Cortex of kidney (tissue), 1 donor: ENCODE data around the gene MICAL3.

Source experiments
- DNase-seq: peaks from one replicate; lab custom pipeline; 2025; lab: John Stamatoyannopoulos, UW

The MICAL3 gene

DNA sequence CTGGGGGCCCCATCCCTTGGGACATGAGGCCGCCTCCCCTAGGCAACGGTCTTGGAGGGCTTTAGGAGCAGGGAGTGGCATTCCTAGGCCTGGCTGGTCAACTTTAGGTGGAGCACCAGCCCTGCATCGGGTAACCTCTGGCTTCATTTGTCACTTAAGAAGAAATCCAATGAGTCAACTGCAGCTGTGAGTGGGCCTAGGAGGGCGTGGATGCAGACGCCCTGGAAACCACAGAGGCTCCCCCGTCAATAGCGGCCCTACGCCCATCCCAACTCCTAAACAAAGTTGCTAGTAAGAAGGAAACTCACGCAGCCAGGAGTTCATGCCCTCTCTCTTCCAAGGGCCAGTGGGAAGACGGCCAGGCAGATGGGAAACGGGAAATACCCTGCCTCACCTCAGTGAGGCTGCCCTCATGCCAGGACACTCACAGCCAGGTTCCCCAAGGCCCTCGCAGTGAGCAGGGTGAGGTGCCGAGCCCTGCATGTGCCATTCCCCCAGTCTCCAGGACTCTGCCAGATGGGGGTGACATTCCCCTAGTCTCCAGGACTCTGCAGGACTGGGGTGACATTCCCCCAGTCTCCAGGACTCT, 270.9 kb downstream of the MICAL3 start:
- no peak for DNase-seq

DNA sequence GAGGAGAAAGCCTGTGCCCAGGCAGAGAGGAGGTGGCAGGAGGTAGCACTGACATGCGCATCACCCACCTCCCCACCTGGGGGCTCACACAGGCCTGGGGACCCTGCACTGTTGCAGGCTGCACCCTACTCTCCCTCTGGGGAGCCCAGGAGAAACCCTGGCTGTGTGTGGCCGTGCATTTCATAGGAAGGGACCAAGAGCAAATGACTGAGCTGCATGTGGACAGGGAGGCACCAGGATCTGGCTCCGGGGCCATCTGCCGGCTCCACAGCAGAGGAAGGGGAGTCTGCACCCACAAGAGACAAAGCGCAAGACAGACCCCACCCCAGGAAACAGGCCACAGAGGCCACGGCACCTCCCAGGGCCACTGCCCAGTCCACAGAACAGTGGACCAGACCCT, 272.8 kb downstream of the MICAL3 start:
- DNase-seq = no peak

DNA sequence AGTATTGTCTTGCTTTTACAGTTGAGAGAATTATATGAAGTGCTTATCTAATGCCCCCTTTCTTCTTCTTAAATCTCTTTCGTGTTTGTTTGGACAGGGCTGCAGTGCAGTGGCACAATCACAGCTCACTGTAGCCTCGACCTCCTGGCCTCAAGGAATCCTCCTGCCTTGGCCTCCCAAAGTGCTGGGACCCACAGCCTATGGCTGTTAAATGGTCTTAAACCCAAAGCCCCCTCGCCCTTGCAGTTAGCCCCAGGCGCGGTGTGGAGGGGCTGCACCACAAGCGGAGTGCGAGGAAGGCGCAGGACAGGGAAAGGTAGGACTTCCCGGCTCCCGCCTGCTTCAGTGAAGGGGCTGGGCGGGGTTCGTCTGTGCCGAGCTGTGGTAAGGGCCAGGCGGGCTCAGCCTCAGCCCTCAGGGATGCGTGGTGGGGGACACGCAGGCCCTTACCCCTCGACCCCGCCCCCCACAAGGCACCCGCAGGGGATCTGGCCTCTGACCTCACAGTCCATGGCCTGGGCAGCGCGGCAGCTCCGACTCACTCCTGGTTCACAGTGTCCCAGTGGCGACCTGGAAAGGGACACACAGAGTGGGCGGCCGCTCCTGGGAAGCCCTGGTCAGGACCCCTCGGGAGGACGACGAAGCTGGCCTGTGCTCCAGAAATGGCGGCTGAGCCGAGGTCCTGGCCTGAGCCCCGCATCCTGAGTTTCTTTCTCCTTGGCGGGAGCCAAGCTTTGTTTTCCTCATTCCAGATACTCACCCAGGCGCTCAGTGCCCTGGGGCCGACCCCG, 274.6 kb downstream of the MICAL3 start:
- no peak for DNase-seq

DNA sequence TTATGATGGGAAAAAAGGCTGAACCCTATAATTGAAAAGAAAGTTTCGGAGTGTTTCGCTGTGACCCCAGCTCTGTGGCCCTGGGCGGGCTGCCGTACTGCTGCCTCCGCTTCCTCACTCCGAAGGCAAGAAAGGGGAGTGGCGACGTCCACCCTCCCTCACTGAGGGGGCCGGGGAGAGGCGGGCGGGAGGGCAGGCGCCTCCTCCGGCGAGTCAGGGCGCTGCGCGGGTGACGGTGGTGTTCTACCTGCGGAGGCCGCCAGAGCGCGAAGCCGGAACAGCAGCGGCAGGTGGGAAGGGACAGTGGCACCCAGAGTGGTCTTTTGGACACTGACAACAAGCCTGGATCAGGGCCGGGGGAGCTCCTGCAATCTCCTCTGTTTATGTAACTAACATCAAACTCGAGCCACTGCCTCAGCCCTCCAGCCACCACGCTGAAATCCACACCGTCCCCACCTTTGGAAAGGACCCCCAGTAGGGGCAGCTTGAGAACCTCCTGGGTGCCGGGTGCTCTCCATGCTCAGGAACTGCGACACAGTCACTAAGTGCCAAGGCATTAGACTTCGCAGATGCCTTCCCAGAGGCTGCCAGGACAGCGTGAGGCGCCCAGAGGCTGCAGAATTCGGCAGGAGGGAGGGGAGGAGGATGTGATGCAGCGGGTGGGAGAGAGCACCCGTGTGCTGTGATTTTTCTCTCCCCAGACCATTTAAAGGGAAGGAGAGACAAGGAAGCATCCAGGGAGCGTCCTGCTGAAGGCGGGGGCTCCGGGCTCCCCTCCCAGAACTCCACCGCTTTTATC, 275.6 kb downstream of the MICAL3 start:
- DNase-seq = no peak

DNA sequence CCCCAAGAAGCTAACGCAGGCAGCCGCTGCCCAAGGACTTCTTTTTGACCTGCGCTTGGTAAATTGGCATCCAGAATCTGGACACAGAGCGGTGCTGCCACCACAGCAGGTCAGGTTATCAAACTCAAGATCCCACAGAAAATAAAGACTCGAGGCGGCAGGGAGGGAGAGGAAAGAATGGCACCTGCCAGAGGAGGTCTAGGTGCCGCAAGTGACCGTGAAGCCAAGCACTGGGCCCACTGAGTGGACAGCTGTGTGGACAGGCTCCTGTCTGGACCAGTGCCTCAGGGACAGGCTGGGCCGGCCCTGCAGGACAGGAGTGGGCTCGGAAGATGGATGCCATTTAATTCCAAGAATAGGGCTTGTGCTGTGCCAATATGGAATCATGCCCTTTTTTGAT, 277.4 kb downstream of the MICAL3 start:
- DNase-seq = no peak

DNA sequence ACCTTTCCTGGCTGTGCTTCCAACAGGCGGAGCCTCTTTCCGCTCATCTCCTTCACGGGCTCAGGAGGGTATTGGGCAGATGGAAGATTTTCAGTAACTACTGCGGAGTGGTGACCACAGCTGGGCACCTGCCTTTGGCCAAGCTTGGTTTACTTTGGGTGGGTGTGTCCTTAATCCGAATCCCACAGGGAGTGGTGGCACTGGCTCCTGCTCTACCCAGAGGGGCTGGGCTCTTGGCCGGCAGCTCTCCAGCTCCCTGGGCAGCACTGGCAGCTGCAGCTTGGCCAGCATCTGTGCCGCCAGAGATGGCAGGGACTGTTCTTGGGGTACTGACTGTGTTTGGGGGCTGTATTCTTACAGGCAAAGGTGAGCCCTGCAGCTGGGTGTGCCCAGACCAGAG, 279.9 kb downstream of the MICAL3 start:
- no peak for DNase-seq

DNA sequence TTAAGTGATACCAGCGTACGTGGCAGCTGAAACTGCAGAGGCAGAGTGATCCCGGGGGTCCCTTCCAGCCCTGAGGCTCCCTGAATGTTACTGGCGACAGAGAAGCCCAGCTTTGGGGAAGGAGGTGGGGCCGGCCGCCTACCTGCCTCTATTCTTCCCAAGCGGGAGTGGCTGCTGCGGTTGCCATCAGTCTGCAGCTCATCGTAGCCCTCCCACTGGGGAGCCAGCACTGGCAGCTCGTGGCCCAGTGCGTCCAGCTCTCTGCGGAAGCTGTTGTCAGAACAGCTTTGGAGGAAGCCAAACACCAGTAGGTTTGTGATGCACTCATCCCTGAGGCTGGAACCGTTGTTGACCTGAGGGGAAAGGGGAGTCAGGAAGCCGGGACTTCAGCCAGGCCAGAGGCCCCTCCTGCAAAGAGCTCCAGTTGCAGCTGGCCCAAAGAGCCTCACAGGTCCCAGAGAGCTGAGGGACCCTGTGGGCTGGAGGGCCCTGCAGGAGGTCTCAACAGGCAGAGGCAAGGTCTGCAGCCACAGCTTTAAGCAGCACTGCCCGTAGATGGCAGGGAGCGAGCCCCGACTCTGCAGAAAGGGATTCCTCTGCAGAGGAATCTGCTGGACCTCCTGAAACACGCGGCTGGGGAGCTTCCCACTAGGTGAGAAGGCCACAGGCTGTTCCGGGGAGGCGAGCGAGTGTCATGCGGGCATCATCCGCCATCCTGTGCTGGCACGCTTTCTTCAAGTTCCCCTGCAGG, 280.5 kb downstream of the MICAL3 start:
- DNase-seq = no peak

DNA sequence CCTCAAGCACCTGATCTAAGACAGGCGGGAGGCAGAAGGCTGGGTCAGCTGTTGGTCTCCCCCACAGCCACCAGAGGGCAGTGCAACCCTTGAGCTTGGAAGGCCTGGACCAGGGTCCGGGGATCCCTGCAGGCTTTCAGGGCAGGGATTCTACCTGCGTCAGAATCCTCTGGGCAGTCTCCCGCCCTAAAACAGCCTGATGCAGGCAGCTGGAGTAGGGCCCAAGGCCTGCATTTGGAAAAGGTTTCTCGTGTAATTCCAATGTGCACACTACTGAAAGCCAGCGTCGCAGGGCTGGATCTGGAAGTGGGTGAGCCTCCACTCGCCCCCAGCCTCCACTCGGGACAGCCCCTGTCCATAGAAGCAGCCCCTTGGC, 281.8 kb downstream of the MICAL3 start:
- no peak for DNase-seq

DNA sequence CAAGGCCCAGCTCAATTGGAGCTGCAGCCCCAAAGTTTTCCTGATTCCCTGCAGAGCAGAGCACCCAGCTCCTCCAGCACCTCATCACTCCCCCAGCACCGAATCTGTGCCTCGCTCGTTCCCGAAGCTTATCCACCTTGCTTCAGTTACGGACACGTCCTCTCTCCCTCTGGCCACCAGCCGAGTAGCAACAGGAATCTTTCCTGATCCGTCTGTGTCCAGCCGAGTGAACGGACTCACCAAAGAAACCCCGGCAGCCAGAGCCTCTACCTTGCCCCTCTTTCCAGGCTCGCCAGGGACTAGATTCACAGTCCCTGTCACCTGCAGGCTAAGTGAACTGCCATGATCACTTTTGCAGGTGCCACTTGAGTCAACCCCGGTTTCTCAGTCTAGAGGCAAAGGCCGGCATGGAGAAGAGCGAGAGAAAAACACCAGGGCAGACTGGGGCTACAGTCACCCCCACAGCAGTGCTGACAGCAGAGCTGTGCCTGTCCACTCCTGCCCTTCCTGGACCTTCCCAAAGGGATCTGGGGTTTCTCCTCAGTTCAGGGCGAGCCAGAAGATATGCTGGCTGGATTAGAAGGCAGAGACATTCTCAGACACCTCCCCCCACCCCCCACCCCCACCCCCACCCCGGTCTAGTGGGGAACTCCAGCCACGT, 282.4 kb downstream of the MICAL3 start:
- no peak for DNase-seq

DNA sequence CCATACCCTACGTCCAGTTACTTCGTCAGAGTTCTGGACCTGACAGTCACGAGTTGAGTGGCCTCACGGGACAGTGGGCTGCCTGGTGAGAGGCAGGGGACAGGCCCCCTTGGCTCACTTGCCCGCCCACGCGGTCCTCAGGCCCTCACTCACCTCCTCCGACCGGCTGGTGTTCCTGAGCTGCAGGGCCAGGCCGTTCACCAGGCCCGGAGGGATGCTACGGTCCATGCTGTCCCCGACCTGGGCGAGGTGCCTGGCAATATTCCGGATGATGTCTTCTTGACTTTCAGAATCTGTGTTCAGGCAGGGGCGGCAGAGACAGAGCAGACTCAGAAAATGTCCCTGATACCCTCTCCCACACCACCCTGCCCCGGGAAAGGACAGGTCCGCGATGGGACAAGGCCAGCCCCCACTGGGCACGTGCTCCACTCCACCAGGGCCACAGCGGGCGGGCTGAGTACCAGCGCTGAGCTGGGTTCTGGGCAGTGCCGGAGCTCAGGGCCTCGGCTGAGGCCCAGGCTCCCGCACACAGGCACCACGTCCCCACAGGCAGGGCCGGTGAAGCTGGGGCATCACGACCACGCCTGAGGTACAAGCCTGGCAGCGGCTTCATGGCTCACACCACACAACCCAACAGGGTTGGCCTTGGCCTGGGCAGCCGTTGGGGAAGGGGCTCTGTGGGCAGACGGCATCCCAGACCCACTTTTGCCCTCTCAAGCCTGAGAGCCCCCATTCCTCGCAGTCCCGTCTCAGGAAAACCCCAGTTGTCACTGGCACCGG, 285.0 kb downstream of the MICAL3 start:
- DNase-seq = no peak

DNA sequence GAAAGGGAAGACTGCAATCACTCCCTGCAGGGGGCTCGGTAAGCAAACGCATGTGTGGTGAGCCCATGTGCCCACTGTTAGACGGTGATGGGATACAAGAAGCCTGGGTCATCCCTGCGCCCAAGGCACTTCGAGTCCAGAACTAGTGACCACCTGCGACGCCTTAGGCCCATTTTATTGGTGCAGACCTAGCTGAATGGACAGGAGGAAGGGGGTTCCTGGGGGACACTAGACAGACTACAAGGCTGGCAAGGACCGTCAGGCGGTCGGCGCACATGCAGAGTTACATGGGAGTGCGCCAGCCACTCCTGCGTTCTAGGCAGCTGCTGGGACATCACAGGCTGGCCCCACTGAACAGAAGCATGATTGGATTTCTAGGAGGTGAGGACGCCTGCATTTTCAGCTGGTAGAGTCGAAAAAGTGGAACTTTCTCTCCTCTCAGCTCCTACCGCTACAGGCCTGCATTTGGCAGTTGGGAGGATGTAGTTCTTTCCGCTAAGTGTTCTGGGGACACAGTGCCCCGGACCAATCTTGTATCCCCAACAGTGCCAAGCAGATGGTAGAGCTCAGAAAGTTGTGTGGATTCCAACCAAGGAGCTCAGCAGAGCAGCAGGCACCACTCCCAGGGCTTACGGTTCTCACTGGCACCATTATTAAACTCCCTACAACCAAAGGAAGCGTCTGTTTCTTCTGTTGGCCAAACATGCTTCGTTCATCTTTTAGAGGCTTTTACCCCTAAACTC, 285.8 kb downstream of the MICAL3 start:
- no peak for DNase-seq
